ENCODE data around the gene SMYD1. TPM values are rescaled to one million over a fixed set of nuclear protein-coding genes. Genes with fewer than 3 reads are reported as not detected.
"Not testable (repeated sequence)": the region's sequence is repeated elsewhere in the genome, so short reads cannot be mapped to it uniquely, and the experiment has no call there.

Gene SMYD1
- not detected in 2 replicates for total RNA-seq (2014; rRNA removed; shearing (Covaris generic))

GRCh38 chr2:88067598-88067997 lies at the start of gene SMYD1:
SMYD1 (plus strand) TSS chr2:88067825; CDS start chr2:88067865, 40 bp downstream.
- in situ Hi-C loops (cut with HindIII; ENCODE audit: low sequenced_read_pairs): no loop called here
- no peak for DNase-seq (ENCODE audit: low spot score)

- in situ Hi-C loops (cut with HindIII; ENCODE audit: low sequenced_read_pairs); DNase-seq (ENCODE audit: low spot score): not testable (repeated sequence)
Observed at GRCh38 chr2:88018077-88018805, 49.4 kb upstream of the SMYD1 start.

GRCh38 chr2:88018909-88019308 lies 48.7 kb upstream of the SMYD1 start:
- in situ Hi-C loops (cut with HindIII; ENCODE audit: low sequenced_read_pairs): no loop called here
- DNase-seq (ENCODE audit: low spot score): no peak

DNA sequence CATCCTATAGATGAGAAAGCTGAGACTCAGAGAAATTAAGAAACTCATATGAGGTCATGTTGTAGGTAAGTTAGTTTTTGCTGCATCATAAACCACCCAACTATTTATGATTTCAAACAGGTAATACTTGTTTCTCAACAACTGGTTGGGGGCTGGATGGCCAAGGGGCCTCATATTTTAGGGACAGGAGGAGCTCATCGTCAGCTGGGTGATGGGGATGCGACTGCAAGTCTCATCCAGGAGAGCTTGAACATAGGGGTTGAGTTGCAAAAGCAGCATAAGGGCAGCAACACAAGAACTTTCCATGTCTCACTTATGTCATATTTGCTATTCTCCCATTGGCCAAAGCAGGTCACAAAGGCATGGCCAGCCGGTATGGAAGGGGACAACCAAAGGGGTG lies 47.6 kb upstream of the SMYD1 start:
- DNase-seq (ENCODE audit: low spot score): no peak
- in situ Hi-C loops (cut with HindIII; ENCODE audit: low sequenced_read_pairs): no loop called here

- no peak for DNase-seq (ENCODE audit: low spot score)
- in situ Hi-C loops (cut with HindIII; ENCODE audit: low sequenced_read_pairs): no loop called here
Observed at GRCh38 chr2:88022669-88022921, 45.0 kb upstream of the SMYD1 start.

GRCh38 chr2:88024509-88024908 lies 43.1 kb upstream of the SMYD1 start:
- DNase-seq (ENCODE audit: low spot score): no peak
- in situ Hi-C loops (cut with HindIII; ENCODE audit: low sequenced_read_pairs): no loop called here

- DNase-seq (ENCODE audit: low spot score): no peak
- in situ Hi-C loops (cut with HindIII; ENCODE audit: low sequenced_read_pairs): no loop called here
Observed at GRCh38 chr2:88027697-88028389, 39.8 kb upstream of the SMYD1 start.

DNA sequence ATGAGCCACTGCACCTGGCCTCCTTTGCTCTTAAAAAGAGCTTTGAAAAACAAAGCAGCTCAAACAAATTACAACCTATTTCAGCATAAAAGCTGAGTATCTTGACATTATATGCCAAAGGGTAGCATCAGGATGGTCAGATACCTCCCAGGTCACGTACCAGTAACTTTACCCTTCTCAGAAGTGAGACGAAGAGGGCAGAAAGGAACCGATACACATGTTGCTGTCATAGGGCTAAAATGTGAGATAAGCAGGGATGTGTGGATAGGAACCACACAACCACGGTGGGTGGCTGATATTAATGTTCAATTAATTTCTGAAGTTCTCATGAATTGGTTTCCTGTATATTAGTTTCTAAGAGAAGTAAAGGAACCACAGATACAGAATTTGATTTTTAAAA lies 38.7 kb upstream of the SMYD1 start:
- in situ Hi-C loops (cut with HindIII; ENCODE audit: low sequenced_read_pairs): no loop called here
- DNase-seq (ENCODE audit: low spot score): no peak

- no peak for DNase-seq (ENCODE audit: low spot score)
- in situ Hi-C loops (cut with HindIII; ENCODE audit: low sequenced_read_pairs): no loop called here
Observed at GRCh38 chr2:88032070-88032702, 35.4 kb upstream of the SMYD1 start.

DNA sequence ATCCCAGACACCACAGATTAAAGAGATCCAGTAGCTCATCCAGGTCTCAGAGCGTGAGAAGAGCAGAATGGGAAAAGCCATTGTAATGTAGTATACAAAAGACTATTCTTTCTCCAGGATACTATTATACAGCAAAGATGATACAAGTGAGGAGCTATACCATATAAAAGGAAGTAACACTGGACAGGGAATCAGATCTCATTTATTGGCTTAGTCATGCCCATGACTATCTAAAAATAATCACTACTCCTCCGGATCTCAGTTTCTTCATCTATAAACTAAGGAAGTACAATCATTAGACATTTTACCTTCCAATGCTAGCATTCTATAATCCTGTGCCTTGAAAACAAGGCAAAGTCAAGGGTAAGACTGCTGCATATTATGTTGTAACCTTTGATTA lies 31.4 kb upstream of the SMYD1 start:
- no peak for DNase-seq (ENCODE audit: low spot score)
- in situ Hi-C loops (cut with HindIII; ENCODE audit: low sequenced_read_pairs): no loop called here

DNA sequence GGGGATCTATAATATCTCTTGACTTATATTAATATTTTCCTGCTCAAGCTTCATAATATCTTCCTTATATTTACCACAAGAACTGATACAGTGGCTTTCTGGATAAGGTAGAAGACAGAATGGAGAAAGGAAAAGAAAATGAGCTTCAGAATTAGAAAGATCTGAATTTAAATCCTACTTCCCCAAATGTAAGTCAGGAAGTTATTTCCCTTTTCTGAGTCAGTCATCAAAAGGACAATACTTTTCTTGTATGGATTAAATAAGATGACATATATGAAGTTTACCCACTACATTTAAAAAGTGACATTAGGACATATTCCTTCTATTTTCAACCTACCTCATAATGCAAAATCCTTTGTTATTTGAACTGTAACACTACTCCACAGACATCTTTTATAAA lies 31.0 kb upstream of the SMYD1 start:
- DNase-seq (ENCODE audit: low spot score): no peak
- in situ Hi-C loops (cut with HindIII; ENCODE audit: low sequenced_read_pairs): no loop called here

GRCh38 chr2:88038263-88039105 lies 29.1 kb upstream of the SMYD1 start:
- in situ Hi-C loops (cut with HindIII; ENCODE audit: low sequenced_read_pairs): no loop called here
- no peak for DNase-seq (ENCODE audit: low spot score)

- in situ Hi-C loops (cut with HindIII; ENCODE audit: low sequenced_read_pairs): no loop called here
- DNase-seq (ENCODE audit: low spot score): no peak
Observed at GRCh38 chr2:88042476-88042875, 25.1 kb upstream of the SMYD1 start.

DNA sequence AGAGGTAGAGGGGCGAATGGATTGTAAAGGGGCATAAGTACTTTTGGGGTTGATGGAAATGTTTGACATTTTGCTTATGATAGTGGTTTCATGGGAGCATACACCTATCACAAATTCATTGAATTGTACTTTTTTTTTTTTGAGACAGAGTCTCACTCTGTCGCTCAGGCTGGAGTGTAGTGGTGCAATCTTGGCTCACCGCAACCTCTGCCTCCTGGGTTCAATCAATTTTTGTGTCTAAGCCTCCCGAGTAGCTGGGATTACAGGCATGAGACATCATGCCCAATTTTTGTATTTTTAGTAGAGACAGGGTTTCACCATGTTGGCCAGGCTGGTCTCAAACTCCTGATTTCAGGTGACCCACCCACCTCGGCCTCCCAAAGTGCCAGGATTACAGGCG lies 22.1 kb upstream of the SMYD1 start:
- DNase-seq (ENCODE audit: low spot score); in situ Hi-C loops (cut with HindIII; ENCODE audit: low sequenced_read_pairs): not testable (repeated sequence)

DNA sequence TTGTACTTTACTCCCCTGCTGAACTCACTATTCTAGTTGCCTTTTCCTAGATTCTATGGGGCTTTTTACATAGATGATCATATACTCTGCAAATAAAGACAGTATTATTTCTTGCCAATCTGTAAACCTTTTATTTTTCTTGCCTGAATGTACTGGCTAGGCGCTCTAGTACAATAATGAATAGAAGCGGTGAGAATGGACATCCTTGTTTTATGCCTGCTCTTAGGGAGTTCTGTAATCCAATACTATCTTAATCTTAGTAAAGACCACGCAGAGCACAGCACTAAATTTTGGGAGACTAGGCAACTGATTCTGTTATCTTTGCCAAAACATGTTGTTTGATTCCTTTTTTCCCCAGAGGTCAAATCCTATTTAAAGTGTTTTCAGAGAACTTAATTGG lies 19.1 kb upstream of the SMYD1 start:
- in situ Hi-C loops (cut with HindIII; ENCODE audit: low sequenced_read_pairs): no loop called here
- no peak for DNase-seq (ENCODE audit: low spot score)

DNA sequence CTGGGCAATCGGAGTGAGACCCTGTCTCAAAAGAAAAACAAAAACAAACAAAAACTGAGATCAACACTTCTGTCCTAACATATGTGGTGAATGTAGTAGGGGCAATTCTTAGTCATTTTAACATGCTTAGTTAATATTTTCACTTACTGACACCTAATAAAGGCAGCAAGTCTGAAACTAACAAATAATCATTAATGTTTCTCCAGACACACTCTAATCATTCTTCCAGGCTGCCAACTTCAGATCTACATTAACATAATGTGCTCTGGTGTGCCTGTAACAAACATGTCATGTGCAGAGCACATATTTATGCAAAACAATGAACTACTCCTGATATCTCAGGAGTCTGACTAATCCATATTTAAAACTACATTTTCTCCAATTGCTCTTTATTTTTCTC lies 18.0 kb upstream of the SMYD1 start:
- in situ Hi-C loops (cut with HindIII; ENCODE audit: low sequenced_read_pairs): no loop called here
- DNase-seq (ENCODE audit: low spot score): no peak

DNA sequence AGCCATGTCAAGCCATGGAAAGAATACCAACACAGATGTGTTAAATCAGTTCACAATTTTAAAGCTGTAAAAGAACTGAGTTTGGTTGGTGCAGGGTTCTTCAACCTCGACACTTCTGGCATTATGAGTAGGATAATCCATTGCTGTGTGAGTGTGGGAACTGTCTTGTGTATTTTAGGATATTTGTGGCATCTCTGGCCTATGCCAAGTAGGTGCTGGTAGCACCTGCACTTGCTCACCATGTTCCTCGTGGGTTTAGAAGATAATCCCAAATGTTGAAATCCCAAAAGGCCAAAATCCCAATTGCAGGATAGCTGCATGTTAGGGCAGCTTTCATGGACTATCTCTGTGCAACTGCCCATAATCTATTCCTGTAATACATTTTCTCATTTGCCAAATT lies 15.8 kb upstream of the SMYD1 start:
- no peak for DNase-seq (ENCODE audit: low spot score)
- in situ Hi-C loops (cut with HindIII; ENCODE audit: low sequenced_read_pairs): no loop called here

- in situ Hi-C loops (cut with HindIII; ENCODE audit: low sequenced_read_pairs): no loop called here
- peak; percentile 7 for DNase-seq (ENCODE audit: low spot score)
Observed at GRCh38 chr2:88053296-88053695, 14.3 kb upstream of the SMYD1 start.

GRCh38 chr2:88053934-88054781 lies 13.5 kb upstream of the SMYD1 start:
- peak; percentile 2 for DNase-seq (ENCODE audit: low spot score)
- in situ Hi-C loops (cut with HindIII; ENCODE audit: low sequenced_read_pairs): no loop called here
